Stimulated activated CD4-positive, alpha-beta T cell treated with anti-CD3 and anti-CD28 coated beads, Interleukin-2, amount 100 ng/mL, for 24 hours (primary cell): ENCODE measurements around the gene CASZ1.

Source experiments
- DNase-seq, 2 donors: peaks; one replicate each; pipeline ENCODE4 v3.0.0-alpha.2; 2020

CASZ1 gene

DNA sequence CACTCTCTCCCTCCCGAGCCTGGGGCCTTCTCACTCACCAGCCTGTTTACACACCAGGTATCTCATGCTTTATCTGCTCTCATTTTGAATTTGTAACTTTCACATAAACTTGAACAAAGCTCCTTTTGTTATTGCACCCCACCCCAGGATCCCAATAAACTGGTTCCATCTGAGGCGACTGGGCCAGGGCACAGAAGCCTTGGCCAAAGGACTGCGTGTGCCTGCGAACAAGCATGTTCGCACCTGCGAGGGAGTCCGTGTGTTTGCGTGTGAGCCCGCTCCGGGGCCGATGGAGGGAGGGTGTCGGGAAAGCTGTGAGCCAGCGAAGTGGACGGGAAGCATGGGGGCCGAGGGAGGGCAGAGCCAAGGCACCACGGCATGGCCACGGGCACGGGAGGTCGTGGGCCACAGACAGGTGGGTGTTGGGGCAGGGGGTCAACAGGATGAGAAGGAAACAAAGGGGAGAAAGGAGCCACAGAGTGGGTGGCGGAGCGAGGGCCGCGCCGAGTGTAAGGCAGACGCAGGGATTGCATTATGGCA, 98.8 kb downstream of the CASZ1 start:
- no peak for DNase-seq

DNA sequence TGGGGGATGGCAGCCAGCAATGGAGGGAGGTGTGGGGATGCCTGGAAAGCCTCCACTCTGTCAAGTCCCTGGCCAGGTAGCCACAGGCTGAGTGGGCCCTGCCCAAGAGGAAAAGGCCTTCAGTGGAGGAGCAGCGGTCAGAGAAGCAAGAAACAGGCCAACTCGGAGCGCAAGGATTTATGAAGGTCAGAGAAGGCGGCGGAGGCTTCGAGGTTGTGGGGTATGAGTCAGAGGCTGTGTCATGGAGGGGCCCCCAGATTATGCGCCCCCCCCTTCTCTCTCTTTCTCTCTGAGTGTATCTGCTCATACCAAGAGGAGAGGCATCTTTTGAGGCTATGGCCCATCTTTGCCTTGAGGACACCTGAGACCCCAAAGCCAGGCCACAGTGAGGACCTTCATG, 99.5 kb downstream of the CASZ1 start:
- DNase-seq: peak; percentile 27 to 40

DNA sequence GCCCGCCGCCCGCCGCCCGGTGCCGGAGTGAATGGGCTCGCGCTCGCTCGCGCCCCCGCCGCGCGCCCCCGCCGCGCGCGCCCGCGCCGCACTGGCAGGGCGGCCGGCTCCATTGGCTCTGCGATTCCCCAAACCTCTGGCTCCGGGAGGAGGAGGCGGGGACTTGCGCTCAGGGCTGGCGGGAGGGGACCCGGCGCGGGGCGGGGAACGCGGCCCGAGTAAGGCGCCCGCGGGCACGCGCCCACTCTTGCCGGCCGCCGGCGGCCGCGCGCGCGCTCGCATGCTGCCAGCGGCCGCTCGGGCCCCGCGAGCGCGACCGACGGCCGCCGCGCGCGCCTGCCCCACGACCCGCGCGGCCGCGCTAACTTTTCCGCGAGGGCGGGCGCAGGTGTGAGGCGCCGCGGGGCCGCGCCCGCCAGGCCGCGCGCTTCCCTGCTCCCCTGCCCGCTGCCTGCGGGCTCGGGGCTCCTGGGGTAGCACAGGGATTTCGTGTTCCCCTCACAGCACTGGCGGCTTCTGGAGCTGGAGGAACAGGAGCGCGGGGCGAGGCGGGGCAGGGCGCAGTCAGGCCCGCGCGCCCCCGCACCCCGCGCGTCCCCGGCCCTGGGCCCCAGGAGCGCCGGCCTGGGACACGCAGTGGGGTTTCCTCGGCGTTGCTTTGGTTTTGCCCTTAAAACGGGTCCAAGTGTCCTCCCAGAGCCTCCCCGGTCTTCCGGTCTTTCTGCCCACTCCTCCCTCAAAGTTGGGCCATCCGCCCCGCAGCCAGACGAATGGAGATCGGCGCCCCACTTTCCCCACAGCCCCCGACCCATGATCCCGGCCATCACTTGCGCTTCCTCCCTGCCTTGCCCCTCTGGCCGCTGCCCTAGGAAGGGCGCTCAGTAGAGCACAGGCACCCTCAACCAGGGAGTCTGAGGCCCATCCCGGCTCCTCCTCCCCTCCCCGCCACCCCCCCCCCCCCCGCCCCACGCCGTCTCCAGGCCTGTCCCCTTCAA, 101.5 kb downstream of the CASZ1 start:
- DNase-seq: peak; percentile 77 to 80

DNA sequence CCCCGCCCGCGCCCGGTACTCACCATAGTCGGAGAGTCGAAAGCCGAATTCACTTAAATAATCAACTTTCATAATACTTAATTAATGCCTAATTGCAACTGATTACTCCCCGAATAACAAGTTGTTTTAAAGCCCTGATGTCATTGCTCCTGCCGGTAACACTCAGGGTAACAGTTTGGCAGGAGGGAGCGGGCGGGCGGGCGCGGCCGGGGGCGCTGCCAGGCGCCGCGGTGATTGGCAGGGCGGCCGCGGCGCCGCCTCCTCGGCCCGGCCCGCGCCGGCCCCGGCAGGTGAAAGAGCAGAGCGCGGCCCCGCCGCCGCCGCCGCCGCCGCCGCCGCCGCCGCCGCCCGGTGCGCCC, 102.2 kb downstream of the CASZ1 start:
- DNase-seq: no peak

DNA sequence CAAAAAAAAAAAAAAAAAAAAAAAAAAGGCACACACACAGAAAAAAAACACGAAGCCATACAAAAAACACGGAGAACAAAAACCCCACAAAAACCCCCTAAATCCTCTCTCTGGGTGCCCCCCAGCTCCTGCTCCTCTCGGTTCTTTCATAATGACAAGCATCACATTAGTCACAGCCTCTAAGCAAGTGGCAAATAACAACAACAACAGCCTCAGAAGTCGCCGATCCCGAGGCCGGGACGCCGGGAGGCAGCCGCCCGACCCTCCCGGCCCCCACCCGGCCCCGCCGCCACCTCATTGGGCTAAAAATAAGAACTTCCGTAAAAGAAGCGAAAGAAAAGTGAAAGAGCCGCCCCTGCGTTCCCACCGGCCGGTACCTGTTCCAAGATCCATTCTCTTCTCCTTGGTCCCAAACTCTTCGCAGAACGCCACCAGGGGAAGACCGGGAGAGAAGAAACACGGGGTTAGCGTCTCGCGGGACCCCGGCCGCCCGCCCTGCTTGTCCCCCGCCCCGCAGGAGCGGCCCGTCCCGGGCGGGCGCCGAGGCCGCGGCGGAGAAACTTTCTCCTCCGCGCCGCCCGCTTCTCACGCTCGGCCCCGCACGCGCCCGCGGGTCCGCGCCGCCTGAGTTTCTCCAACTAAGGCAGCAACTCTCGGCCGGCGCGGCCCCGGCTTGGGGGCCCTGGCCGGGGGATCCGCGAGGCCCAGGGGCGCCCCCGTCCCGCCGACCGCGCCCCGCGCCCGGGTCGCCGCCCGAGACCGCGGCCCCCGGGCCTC, 102.8 kb downstream of the CASZ1 start:
- peak; percentile 38 to 47 for DNase-seq

DNA sequence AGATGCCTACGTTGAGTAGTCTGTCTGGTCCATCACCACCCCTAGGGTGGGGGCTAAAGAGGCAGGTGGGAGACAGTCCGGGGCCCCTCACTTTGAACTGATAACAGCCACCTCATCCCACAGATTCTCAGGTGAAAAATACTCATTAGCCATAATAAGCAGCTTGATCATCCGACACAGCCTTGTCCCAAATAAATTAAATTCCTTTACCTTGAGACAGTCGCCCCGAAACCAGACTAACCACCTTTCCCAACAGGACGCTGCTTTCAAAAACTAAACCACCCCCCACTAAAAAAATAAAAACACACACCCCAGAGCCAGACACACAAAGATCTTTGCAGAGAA, 103.3 kb downstream of the CASZ1 start:
- DNase-seq: no peak

DNA sequence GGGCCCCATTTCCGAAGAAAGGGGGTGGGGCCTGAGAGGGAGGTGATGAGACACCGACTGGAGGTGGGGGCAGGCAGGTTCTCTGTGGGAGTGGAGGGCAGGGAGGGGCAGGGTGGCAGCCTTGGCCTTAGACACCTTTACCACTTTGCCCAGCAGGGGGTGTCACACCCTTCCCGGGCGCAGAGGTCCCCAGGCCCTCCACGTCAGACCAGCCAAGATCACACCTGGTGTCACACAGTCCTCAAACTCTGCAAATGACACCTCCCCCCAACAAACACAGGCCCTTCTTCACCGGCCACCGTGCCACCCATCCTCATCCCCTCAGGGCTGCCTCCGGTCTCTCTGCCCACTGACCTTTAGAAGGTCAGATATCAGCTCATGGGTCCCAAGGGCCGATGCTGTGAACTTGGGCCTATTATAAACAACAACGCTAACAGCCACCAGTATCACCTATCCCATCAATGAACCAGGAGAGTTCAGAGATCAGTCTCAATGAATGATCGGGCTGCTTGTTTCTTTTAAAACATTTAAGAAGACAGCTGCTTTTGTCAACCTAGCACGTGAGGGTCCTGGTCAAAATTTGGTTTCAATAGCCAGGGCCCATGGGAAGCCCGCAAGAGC, 103.9 kb downstream of the CASZ1 start:
- DNase-seq: peak; percentile 75 to 78

DNA sequence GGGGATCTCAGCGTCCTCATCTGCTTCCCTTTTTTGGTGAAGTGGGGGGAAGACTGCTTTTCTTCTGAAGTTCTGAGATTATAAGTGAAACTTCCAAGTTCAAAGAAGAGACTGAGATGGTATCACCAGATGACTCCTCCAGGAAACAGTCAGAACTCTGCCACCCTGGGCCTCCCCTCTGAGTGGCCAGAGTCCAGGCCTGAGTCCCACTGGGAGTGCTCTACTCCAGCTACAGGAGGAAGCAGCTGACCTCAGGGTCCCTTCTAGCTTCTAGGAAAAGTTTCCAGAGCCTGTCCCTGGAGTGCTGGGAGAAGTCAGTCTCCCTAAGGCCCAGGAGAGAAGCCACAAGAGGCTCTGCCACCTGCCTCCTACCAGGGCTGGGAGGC, 104.7 kb downstream of the CASZ1 start:
- peak in 1 of 2 donors; percentile 20 for DNase-seq

DNA sequence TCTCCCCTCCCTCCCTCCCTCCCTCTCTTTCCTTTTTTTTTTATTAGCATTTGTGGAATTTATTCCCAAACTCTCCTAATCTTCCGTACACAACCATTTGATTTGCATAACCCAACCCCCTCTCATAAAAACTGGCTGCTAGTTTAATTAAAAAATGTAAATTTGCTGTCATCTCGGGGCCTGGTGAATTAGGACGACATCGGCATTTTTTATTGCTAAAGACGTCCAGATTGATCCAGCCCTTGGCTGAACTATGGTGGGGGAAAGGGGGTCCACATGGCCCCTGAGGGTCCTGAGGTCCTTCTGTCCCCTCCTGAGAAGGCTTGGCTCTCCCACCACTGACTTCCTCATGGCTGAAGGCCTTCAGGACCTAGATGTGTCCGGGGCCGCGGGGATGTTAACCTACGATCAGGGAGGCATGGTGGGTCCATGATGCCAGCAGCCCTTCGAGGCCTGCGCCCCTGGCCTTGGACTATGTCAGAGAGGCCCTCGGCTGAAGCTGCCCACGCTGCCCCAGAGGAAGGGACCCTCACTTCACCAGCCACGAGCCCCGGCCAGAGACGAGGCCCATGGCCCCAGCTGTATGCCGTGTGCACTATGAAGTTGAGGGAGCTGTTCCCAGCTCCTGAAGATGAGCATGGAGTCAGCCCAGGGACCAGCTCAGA, 105.2 kb downstream of the CASZ1 start:
- no peak for DNase-seq

DNA sequence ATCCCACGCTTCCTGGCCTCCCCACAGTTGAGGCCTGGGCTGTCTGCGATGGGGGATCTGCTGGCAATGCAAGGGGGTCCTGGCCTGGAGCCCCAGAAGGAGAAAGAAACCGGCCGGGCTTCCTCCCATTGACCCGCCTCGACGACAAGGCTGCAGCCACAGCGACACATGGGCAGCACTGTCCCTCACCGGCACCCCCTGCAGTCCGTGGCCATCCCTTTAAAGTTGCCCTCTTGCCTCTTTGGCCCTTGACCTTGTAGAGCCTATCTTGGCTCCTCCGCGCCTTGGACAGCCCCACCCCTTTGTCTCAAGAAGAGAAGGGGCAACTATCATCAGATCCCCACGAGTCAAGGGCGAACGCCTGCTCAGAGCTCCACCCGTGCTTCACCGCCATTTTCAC, 106.0 kb downstream of the CASZ1 start:
- DNase-seq: no peak

DNA sequence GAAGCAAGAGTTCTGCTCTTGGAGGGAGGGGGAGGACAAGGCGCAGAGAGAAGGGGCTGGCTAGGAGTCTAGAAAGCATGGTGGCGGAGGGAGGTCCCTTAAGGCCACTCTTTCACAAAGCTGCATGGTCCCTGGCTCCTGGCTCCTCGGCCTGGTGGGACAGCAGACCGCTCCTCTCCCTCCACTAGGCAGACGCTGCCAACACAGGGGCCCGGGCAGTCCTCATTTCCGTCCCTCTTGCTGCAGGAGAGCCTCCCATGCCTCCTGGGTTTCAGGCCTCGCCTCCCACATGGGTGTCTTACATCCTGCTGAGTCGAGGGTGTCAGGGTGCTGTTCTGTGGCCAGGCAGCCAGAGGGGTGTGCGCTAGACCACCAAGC, 108.0 kb downstream of the CASZ1 start:
- DNase-seq: no peak

DNA sequence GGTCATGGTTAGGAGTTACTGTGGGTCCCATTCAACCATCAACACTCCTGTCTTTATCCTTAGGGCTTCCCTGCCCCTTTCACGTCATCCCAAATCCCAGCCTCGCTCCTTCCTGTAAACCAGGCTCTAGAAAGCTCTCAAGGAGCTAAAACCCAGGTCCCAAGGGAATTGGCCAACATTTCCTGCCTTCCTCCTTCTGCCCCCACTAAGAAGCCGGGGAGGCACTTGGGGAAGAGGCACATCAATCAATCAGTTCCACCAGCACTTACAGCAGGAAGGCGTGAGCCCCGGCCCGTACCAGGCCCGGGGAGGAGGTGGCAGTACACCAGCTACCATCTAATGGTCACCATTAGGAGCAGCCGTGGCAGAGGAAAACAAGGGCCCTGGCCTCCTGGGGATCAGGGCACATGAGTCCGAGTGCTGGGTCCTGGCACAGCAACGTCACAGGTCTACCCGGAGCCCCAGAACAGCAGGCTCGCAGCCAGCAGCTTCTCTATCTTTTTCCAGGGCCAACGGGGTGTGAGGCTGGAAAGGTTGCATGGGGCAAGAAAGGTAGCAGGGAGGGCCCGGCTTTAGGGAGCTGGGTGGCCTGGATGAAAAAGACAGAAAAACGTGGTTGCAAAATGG, 108.6 kb downstream of the CASZ1 start:
- DNase-seq: no peak

DNA sequence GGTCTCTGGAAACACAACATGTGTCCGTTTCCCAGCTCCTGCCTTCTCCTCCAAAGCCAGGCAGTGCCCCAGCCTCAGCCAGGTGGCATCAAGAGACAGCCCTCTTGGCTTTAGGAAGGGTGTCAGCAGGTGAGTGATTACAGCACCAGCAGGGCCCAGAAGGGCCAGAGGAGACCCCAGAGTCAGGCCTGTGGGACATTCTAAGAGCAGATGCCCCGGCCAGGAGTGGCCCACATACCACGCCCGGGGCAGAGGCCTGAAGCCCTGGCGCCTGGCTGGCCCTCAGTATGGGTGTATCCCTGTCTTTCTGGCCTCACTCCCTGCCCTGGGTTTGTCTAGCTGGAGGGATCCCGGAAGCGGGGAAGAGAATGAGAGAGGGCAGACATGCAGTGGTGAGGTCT, 109.2 kb downstream of the CASZ1 start:
- no peak for DNase-seq

DNA sequence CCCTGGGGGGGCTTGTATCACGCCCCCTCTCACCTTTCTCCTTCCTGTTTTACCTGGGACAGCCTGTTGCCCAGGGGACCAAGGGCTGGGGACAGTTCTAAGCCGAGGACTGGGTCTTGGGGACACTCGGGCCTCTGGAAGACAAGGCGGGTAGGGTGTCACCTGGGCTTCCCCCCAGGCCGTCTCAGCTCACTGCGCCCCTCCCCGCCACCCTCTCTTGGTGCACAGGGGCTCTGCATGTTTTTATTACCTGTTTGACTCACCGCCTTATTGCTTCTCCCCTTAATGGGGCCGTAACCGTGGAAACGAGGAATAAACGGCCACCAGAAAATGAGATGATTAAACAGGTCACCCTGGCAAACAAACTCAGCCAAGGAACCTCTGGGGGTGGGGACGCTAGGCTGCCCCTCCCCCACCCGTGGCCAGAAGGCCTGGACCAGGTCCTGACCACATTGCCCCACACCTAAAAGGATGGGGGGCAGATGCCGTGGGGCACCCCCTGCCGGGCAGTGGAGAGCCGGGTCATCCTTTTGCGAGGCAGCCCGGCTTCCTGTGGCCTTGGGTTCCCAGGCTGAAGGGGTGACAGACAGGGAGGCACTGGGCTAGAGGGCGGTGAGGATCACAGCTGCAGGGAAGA, 109.9 kb downstream of the CASZ1 start:
- no peak for DNase-seq

DNA sequence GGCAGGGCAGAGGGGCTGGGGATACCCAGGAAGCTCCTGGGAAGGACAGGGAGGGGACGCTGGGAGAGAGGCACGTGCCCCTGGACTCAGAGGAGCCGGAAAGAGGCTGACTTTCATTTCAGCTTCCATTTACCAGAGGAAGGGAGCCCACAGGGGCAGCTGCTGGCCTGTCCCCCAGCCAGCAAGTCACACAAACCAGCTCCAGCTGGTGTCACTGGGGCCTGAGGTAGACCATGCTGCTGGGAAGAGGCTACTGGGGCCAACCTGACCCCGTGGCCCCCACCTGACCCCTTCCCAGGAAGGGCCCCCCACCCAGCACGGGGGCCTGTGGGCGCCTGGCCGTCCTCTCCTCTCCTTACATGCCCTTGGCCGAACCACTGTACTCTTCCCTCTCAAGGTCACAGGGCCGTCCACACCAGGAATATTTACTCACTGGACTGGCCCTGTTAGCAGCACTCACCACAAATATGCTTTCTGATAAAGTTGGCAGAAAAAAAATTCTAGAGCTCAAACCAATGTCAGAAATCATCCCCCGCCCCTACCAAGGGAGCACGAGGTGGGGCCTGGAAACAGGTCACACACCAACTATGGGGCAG, 110.5 kb downstream of the CASZ1 start:
- DNase-seq: no peak

DNA sequence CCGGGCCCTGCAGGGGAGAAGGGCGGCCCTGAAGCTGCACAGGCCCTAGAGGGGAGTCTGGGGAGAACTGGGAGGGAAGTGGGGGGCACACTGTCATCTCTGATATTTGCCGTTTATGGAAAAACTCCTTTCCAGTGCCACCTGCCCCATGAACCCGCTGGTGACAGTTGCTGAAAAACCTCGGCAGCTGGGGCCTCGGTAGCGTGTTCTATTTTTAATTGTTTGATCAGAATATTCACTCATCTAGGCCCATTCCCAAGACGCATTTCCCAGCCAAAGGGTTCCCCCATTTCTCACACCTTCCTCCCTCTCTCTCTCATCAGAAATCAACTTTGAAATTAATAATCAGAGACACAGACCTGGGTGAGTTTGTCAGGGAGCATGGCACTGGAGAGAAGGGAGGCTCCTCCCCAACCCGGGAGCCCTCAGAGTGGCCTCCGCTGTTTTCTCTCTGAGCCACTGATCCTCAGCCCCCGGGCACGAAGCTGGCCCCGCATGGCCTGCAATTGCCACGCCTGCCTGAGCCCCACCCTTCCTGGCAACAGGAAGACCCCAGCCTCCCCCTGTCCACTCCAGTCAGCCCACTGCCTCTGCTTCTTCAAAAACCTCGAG, 111.1 kb downstream of the CASZ1 start:
- DNase-seq: no peak

DNA sequence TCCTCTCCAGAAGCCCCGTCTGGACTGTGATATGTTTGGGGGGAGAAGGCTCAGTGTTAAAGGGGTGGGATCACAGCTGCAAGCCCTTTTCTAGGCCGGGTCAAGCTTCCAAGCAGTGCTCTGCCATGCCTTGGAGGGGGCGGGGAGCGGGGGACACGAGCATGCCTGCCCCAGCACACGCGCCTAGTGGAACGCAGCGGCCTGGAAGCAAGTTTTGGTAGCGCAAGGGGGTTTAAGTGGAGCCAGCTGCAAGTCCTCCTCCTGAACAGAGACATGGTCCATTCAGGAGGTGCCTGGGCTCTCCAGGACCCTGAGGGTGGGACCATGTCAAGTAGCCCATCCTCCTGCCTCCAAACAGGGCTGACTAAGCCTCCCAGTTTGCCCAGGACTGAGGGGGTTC, 112.2 kb downstream of the CASZ1 start:
- DNase-seq: no peak

DNA sequence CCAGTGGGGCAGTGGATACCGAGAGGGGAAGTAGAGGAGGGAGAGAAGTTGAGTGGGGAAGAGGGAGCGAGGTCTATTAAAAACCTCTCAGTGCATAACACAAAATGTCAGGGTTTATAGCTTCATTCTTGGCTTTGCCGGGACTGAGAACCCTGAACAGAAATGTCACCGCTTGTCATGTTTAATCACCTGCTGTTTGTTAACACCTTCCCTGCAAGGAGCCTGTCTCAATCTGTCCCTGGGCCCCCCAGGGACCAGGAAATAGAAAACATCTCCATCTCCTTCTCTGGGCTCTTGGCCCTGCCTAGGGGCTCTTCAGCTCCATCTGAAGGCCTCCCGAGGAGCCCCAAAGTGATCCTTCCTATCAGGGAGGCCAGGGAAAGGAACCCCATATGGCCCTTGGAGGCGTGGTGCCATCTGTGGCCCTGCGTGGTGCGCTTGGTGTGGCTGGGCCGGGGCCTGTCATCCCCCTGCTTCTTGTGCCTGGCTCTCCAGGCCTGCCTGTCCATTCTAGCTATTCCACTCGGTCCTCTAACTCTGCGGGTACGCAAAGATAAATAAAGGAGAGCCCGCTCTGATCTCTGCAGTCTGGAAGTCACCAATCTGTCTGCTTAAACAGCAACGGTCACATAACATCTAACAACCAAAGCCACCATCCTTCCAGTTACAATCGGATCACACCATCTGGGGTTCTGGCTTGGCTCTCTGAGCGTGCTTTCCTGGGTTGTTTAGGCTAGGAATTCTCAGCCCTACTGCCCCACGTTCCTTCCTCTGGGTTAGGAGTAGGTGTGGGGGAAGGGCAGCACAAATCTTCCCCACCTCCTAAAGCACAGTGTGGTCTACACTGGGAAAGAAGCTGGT, 113.8 kb downstream of the CASZ1 start:
- DNase-seq: no peak

DNA sequence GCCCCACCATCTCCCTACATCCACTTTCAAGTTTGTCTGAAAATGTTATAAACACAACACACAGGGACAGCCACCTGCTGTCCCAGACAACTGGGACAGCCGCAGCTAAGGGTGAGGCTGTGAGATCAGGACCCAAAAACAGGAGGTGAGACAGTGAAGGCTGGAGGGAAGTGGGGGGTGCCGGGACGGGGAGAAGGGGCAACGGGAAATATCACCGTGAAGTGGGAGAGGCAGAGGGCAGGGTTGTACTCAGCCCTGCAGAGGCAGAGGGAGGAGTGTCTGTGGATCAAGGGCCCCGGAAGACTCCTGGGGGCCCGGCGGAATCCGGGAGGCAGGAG, 114.4 kb downstream of the CASZ1 start:
- DNase-seq: no peak
